Activated effector memory CD4-positive, alpha-beta T cell treated with Interleukin-2 at 50 U/mL for 16 hours (primary cell): ENCODE data around the gene TJP2.

ENCODE experiments used
- DNase-seq: peaks from one replicate; pipeline ENCODE4 v3.0.0-alpha.2; 2020

The TJP2 gene

DNA sequence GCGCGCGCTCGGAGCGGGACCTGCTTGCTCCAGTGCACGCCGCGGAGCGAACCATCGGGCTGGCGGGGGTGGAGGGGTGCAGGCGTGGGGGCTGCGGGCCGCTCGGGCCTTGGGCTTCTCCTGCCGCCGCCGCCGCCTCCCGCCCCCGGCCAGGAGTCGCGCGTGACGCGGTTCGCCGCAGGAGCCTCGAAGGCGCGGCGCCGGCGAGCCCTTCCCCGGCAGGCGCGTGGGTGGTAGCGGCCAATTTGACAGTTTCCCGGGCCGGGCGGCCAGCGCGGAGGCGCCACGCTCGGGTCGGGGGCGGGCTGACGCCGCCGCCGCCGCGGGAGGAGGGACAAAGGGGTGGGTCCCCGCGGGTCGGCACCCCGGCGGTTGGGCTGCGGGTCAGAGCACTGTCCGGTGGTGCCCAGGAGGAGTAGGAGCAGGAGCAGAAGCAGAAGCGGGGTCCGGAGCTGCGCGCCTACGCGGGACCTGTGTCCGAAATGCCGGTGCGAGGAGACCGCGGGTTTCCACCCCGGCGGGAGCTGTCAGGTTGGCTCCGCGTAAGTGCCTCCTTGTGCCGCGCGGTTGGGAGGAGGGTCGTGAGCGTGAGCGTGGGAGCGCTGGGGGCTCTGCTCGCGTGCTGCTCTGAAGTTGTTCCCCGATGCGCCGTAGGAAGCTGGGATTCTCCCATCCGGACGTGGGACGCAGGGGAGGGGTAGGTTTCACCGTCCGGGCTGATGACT is at the start of gene TJP2:
Gene TJP2, plus strand, starts transcription at position 387 of the 725 bp plus-strand sequence. Its CDS starts 96 bp downstream, at position 483.
- peak; percentile 27 for DNase-seq

DNA sequence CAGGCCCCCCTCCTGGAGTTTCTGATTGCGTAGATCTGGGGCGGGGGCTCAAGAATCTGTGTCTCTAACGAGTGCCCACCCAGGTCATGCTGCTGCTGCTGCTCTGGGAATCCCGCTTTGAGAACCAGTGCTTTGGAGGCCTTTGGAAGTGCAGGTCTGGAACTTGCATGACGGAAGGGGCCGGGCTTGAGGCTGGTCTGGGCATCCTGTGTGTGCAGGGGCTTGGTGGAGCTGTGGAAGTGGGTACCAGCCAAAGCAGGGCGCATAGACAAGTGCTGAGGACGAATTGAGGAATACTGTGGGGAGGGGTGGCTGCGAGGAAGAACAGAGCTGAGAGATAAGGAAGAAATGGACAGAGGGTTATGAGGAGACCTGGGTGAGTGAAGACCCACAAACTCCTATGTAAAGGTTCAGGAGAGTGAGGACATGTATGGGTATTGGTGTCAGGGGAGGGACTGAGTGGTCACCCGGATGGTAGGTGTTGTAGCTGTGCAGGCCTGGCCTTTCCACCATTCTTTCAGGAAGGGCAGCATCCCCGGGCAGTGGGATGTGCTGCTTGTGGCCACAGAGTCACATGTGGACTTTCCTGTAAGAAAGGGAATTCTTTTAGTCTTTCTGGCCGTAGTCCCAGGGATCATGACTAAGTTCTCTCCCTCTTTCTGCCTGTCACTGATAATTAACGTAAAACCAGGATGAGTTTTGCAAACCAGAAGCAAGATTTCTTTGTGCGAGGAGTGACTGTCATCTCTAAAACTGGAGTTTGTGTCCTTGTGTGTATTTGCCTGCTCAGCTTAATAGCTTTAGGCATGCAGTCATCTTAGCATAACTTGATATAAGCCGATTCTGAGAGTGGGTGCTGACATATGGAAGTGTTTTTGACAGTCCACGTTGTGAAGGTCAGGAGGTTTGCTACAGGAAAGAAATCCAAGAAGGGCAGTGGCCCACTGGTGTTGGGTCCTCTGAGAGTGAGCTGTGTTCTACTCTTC is 43.3 kb upstream of the TJP2 start:
- no peak for DNase-seq

- no peak for DNase-seq
These were observed 42.4 kb upstream of the TJP2 start for GRCh38 chr9:69131682-69132081.

GRCh38 chr9:69132361-69132760 is 41.7 kb upstream of the TJP2 start:
- no peak for DNase-seq

DNA sequence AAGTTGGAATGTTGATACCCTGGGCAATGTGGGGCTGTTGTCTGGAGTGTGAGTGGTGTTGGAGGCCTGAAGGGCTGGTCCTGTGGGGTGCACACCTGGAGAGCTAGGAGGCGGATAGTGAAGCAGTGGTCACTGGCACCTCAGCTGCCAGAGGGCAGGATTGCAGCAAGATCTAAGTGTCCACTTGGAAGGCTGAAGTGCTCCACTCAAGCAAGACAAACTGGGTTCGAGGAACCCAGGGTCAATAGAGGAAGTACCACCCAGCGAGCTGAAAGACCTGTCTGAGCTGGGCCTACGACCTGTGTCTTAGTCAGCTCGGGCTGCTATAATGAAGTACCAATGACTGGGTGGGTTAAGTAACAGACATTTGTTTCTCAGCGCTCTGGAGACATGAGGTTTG is 39.7 kb upstream of the TJP2 start:
- no peak for DNase-seq

- no peak for DNase-seq
These were observed 37.9 kb upstream of the TJP2 start for GRCh38 chr9:69136185-69136584.

DNA sequence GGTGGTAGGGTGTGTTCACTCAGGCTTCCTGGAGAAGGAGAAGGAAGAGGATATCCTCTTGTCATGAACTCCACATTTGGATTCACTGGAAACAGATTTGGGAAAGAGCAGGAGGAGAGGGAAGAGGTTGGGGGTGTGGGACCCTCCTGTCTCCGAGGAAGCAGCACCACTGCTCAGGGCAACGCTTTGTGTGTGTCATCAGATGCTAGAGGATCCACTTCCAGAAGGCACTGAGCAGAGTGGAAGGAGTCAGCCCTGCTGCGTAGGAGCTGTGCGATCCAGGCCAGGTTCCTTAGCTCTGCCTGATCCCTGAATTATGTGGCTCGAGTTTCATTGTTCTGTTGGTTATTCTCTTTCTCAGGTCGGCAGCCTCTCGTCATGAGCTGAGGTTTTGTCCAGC is 37.3 kb upstream of the TJP2 start:
- DNase-seq = no peak

DNA sequence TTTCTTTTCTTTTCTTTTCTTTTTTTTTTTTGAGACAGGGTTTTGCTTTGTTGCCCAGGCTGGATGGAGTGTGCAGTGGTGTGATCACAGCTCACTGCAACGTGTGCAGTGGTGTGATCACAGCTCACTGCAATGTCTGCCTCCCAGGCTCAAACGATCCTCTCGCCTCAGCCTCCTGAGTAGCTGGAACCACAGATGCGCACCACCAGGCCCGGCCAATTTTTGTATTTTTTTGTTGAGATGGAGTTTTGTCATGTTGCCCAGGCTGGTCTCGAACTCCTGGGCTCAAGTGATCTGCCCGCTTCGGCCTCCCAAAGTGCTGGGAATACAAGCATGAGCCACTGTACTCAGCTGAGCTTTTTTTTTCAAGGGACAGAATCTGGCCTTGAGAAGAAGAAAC is 36.8 kb upstream of the TJP2 start:
- no peak for DNase-seq

DNA sequence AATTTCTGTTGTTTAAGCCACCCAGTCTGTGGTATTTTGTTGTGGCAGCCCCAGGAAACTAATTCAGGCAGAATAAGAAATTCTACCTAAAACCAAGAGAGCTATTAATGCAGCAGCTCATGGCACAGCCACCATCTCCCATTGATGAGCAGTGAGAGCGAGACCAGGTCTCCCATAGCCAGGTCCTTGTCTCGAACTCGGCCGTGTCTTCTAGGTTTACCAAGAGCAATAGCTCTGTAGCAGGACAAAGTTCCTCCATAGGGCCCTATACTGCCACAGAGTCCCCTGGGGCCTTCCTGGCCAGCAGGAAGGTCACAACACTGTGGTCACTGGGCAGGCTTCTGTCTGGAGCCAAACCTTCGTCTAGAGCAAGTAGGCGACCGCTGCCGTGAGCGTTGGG is 34.5 kb upstream of the TJP2 start:
- no peak for DNase-seq

GRCh38 chr9:69140123-69140735 is 33.8 kb upstream of the TJP2 start:
- no peak for DNase-seq

DNA sequence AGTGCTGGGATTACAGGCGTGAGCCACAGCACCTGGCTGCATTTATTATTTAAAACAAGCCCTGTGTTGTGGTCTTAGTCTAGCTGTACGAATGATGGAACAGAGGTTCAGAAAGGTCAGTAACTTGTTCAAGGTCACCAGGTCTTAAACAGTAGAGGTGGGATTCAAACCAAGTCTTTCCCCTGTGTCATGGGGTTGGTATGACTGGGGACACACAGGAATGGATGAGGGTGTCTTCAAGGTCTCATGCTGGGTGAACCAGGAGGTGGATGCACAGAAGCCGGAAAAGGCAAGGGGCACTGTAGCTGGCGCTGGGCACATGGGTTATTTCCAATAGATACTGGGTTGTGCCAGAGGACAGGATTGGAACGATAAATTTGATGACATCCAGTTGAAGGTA is 32.2 kb upstream of the TJP2 start:
- no peak for DNase-seq

- no peak for DNase-seq
These were observed 30.8 kb upstream of the TJP2 start for GRCh38 chr9:69143291-69143690.

DNA sequence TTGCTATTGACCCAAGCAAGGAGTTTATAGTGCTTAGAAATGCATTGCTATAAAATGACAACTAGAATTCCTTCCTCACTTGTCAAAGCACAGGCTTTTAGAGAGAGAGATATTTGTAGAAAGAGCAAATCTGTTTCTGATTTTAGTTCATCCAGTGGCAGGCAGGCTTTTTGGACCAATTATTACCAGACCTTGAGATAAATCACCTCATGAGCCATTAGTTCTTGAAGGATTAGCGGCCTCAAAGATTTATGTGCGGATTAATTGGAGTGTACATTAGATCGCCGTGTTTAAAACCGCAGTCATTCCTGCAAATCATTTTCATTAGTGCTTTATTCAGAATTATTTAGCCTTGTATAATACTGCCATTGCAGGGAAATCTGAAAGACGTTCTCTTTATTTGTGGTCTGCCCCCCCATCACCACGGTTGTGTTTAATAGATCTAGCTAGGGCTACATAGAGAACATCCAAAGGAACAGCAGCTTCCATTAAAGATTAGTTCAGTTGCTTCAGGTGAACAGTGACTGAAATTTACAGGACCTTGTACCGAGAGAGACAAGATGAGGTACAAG is 28.8 kb upstream of the TJP2 start:
- no peak for DNase-seq

DNA sequence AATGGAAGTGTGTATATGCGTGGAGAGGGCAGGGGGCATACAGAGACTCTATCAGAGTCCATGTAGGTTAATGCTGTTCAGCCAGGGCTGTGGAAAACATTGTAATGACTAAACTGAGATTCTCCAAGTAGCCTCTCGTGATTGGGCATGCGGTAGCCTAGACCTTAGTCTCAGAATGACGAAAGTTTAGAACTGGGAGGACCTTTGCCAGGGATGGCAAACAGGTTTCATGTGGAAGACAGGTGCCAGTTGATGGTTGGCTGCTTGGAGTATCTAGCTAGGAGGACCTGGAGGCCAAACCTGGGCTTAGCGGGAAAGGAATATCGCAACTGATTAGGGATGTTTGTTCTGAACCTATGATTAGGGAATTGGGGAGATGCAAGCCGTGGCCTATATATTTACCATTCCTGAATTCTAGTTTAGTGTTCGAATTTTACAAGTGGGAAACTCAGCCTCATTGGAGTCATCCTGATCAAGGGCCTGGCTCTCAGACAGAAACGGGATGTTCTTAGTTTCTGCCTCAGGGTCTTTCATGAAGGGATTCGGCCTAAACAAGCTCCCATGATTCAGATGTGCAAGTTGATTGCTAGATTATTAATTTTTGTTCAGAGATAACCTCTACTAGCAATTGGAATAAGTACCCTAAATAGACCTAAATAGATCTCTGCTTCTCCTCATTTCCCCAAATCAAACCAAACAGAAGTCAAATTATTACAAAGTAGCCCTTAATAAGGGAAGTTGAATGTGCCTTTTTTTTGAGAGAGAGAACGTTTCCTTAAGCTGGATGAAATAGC is 26.8 kb upstream of the TJP2 start:
- DNase-seq = no peak

GRCh38 chr9:69149321-69149807 is 24.7 kb upstream of the TJP2 start:
- DNase-seq = no peak

DNA sequence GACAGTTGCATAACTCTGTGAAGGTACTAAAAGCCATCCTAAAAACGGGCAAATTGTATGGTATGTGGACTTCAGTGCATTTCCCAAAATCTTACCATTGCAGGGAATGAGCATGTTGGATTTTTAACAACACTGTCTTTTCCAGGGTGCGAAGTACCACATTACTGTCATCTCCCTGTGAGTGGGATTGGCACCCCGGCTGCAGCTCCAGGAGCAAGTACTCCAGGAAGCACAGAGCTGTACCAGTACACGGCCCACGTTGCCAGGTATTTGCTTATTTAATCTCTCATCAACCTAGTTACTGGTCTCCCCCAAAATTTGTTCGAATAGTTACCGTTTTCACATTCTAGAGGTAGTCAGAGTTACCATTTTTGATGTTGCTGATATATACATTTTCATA is 22.6 kb upstream of the TJP2 start:
- DNase-seq = no peak

GRCh38 chr9:69153707-69154521 is 20.2 kb upstream of the TJP2 start:
- DNase-seq = no peak

GRCh38 chr9:69155341-69156030 is 18.6 kb upstream of the TJP2 start:
- DNase-seq = no peak

DNA sequence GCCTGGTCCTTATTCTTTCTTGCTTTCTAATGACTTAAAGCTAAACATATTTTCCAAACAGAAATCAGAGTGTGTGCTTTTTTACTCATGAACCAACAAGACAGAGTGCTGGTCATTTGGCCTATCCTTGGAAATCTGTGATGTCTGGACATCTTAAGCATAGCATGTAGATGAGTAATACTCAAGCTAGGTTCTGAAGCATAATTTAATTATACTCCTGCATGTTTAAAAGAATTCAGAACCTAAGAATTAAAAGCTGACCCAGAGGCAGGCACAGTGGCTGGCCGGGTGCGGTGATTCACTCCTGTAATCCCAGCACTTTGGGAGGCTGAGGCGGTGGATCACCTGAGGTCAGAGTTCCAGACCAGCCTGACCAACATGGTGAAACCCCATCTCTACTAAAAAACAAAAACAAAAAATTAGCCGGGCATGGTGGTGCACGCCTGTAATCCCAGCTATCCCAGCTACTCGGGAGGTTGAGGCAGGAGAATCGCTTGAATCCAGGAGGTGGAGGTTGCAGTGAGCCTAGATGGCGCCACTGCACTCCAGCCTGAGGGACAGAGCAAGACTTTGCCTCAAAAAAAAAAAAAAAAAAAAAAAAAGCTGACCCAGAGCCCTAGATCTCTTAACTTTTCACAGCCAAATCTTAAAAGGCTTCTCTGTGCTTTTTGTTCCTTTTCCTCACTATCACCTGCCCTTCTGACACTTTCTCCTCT is 16.2 kb upstream of the TJP2 start:
- DNase-seq = no peak

DNA sequence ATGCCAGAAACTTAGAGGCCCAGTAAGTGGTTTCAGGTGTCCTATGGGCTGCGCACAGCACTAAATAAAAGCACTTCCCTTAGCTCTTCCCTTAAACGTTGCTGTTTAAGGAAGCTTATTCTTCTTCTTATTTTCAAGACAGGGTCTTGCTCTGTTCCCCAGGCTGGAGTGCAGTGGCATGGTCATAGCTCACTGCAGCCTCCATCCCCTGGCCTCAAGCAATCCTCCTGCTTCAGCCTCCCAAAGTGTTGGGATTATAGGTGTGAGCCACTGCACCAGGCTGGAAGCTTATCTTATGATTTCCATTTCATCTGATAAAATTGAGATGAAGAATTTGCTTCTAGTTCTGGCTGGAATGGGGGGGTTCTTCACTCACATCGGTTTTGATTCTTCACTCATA is 15.6 kb upstream of the TJP2 start:
- DNase-seq = no peak
